ENCODE results near the gene EVC2.

DNA sequence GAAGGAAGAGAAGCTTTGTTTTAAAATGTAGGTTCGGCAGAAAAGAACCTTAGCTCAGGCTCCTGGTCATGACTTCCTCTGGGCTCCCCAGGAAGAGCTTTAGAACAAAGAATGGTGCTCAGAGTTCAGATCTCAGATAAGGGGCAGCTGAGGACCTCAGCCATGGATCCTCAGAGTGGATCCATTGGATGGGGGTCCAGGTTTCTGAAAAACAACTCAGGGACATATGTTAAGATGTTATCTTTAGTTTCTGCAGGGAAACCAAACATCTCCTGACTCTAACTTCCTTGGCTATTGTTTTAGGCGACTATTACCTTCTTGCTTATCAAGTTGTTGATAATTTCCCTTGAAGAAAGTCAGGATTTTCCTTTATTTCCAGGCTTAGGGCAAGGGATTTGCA lies 8.0 kb upstream of the EVC2 start:
- TF ChIP-seq, protein P1, sequence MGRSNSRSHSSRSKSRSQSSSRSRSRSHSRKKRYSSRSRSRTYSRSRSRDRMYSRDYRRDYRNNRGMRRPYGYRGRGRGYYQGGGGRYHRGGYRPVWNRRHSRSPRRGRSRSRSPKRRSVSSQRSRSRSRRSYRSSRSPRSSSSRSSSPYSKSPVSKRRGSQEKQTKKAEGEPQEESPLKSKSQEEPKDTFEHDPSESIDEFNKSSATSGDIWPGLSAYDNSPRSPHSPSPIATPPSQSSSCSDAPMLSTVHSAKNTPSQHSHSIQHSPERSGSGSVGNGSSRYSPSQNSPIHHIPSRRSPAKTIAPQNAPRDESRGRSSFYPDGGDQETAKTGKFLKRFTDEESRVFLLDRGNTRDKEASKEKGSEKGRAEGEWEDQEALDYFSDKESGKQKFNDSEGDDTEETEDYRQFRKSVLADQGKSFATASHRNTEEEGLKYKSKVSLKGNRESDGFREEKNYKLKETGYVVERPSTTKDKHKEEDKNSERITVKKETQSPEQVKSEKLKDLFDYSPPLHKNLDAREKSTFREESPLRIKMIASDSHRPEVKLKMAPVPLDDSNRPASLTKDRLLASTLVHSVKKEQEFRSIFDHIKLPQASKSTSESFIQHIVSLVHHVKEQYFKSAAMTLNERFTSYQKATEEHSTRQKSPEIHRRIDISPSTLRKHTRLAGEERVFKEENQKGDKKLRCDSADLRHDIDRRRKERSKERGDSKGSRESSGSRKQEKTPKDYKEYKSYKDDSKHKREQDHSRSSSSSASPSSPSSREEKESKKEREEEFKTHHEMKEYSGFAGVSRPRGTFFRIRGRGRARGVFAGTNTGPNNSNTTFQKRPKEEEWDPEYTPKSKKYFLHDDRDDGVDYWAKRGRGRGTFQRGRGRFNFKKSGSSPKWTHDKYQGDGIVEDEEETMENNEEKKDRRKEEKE (IDR thresholded peaks at IDR 0.05): no peak
- TF ChIP-seq ELF4 (CRISPR knock-in tag; IDR thresholded peaks at IDR 0.05; ENCODE audit: borderline replicate concordance) (no peak), TP53 (CRISPR knock-in tag; conservative IDR thresholded peaks at IDR 0.05) (no peak), ZFP37 (CRISPR knock-in tag; IDR thresholded peaks at IDR 0.05; ENCODE audit: borderline replicate concordance) (no peak)
- TF ChIP-seq, protein P2, sequence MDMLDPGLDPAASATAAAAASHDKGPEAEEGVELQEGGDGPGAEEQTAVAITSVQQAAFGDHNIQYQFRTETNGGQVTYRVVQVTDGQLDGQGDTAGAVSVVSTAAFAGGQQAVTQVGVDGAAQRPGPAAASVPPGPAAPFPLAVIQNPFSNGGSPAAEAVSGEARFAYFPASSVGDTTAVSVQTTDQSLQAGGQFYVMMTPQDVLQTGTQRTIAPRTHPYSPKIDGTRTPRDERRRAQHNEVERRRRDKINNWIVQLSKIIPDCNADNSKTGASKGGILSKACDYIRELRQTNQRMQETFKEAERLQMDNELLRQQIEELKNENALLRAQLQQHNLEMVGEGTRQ (IDR thresholded peaks at IDR 0.05; ENCODE audit: low read depth, low read length): no peak
- TF ChIP-seq, protein P2 (CRISPR knock-in tag; IDR thresholded peaks at IDR 0.05; ENCODE audit: borderline replicate concordance): no peak
- TF ChIP-seq, protein P3, sequence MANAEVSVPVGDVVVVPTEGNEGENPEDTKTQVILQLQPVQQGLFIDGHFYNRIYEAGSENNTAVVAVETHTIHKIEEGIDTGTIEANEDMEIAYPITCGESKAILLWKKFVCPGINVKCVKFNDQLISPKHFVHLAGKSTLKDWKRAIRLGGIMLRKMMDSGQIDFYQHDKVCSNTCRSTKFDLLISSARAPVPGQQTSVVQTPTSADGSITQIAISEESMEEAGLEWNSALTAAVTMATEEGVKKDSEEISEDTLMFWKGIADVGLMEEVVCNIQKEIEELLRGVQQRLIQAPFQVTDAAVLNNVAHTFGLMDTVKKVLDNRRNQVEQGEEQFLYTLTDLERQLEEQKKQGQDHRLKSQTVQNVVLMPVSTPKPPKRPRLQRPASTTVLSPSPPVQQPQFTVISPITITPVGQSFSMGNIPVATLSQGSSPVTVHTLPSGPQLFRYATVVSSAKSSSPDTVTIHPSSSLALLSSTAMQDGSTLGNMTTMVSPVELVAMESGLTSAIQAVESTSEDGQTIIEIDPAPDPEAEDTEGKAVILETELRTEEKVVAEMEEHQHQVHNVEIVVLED (CRISPR knock-in tag; IDR thresholded peaks at IDR 0.05; ENCODE audit: borderline replicate concordance): no peak
